Memory B cell (primary cell): ENCODE measurements around the gene GPC6.

Source experiments
- ATAC-seq: fragments of 150-1000 bp; cut with Tn5 transposase; 2 replicates; pipeline ENCODE4 v1.10.0; 2021; ENCODE audit warnings: low read depth, mild to moderate bottlenecking, moderate library complexity
- DNase-seq, 2 donors: peaks; one replicate each; pipeline ENCODE4 v3.0.0; 2022; ENCODE audit warnings: low spot score in 2 of 2
- H3K27ac Mint-ChIP-seq: one replicate; pipeline ENCODE4 v1.8.0; 2022; ENCODE audit warnings: mild to moderate bottlenecking, moderate library complexity, mixed read lengths
- H3K27me3 Mint-ChIP-seq: one replicate; pipeline ENCODE4 v1.8.0; 2022; ENCODE audit warnings: mixed read lengths
- H3K36me3 Mint-ChIP-seq: one replicate; pipeline ENCODE4 v1.8.0; 2022; ENCODE audit warnings: mild to moderate bottlenecking, mixed read lengths
- H3K4me1 Mint-ChIP-seq: one replicate; pipeline ENCODE4 v1.8.0; 2022; ENCODE audit warnings: mixed read lengths
- H3K4me3 Mint-ChIP-seq: one replicate; pipeline ENCODE4 v1.8.0; 2022; ENCODE audit warnings: mild to moderate bottlenecking, moderate library complexity, mixed read lengths
- H3K9me3 Mint-ChIP-seq: one replicate; pipeline ENCODE4 v1.8.0; 2022; ENCODE audit warnings: mixed read lengths

The GPC6 gene

GRCh38 chr13:93966267-93966936 lies 739.8 kb downstream of the GPC6 start:
- no peak for ATAC-seq

GRCh38 chr13:93967286-93967685 lies 740.7 kb downstream of the GPC6 start:
- Mint-ChIP-seq H3K27ac (no peak overlapping the region), H3K36me3 (no peaks in the 10 kb centered on the region), H3K4me3 (no peak overlapping the region), H3K9me3 (no peaks in the 10 kb centered on the region), H3K4me1 (no peaks in the 10 kb centered on the region), H3K27me3 (no peaks in the 10 kb centered on the region)
- DNase-seq (no peak), ATAC-seq (no peak)

More at GRCh38 chr13:93966267-93966936, 739.8 kb downstream of the GPC6 start:
- no peaks in the 10 kb centered on the region for H3K27me3 Mint-ChIP-seq
- H3K27ac Mint-ChIP-seq, result no peak overlapping the region
- H3K9me3 Mint-ChIP-seq, result no peaks in the 10 kb centered on the region
- no peak for DNase-seq
- H3K36me3 Mint-ChIP-seq, result no peaks in the 10 kb centered on the region
- no peaks in the 10 kb centered on the region for H3K4me1 Mint-ChIP-seq
- H3K4me3 Mint-ChIP-seq, result no peak overlapping the region

GRCh38 chr13:93975242-93975641 lies 748.6 kb downstream of the GPC6 start:
- H3K27me3 Mint-ChIP-seq, result no peaks in the 10 kb centered on the region
- no peaks in the 10 kb centered on the region for H3K4me1 Mint-ChIP-seq
- no peak overlapping the region for H3K4me3 Mint-ChIP-seq
- ATAC-seq (no peak), DNase-seq (no peak)
- no peak overlapping the region for H3K27ac Mint-ChIP-seq
- H3K36me3 Mint-ChIP-seq, result no peaks in the 10 kb centered on the region
- H3K9me3 Mint-ChIP-seq, result no peaks in the 10 kb centered on the region

GRCh38 chr13:93976528-93976927 lies 749.9 kb downstream of the GPC6 start:
- no peaks in the 10 kb centered on the region for H3K4me1 Mint-ChIP-seq
- H3K27me3 Mint-ChIP-seq, result peaks cover 1% of the 10 kb centered on the region
- H3K27ac Mint-ChIP-seq, result no peak overlapping the region
- no peak for DNase-seq
- H3K4me3 Mint-ChIP-seq, result no peak overlapping the region
- no peak for ATAC-seq
- H3K36me3 Mint-ChIP-seq, result no peaks in the 10 kb centered on the region
- peaks cover 2% of the 10 kb centered on the region for H3K9me3 Mint-ChIP-seq

- Mint-ChIP-seq H3K9me3 (peaks cover 3% of the 10 kb centered on the region), H3K27me3 (peaks cover 1% of the 10 kb centered on the region), H3K4me3 (no peak overlapping the region), H3K4me1 (no peaks in the 10 kb centered on the region), H3K27ac (no peak overlapping the region), H3K36me3 (no peaks in the 10 kb centered on the region)
- no peak for ATAC-seq
- no peak for DNase-seq
Measured at GRCh38 chr13:93977986-93978385, 751.4 kb downstream of the GPC6 start.

- Mint-ChIP-seq H3K27ac (no peak overlapping the region), H3K9me3 (peaks cover 3% of the 10 kb centered on the region), H3K27me3 (peaks cover 1% of the 10 kb centered on the region), H3K4me1 (no peaks in the 10 kb centered on the region), H3K36me3 (no peaks in the 10 kb centered on the region), H3K4me3 (no peak overlapping the region)
- no peak for ATAC-seq
- no peak for DNase-seq
Measured at GRCh38 chr13:93981426-93981977, 754.9 kb downstream of the GPC6 start.

GRCh38 chr13:93982179-93982918 lies 755.7 kb downstream of the GPC6 start:
- Mint-ChIP-seq H3K27ac (no peak overlapping the region), H3K36me3 (no peaks in the 10 kb centered on the region), H3K9me3 (peaks cover 3% of the 10 kb centered on the region), H3K4me1 (no peaks in the 10 kb centered on the region), H3K4me3 (no peak overlapping the region), H3K27me3 (peaks cover 1% of the 10 kb centered on the region)
- DNase-seq, result no peak
- no peak for ATAC-seq

GRCh38 chr13:93984052-93984451 lies 757.4 kb downstream of the GPC6 start:
- Mint-ChIP-seq H3K27ac (no peak overlapping the region), H3K36me3 (no peaks in the 10 kb centered on the region), H3K4me1 (no peaks in the 10 kb centered on the region), H3K27me3 (peaks cover 1% of the 10 kb centered on the region), H3K4me3 (no peak overlapping the region), H3K9me3 (peaks cover 5% of the 10 kb centered on the region)
- no peak for DNase-seq
- no peak for ATAC-seq

GRCh38 chr13:93984876-93985275 lies 758.3 kb downstream of the GPC6 start:
- peaks cover 1% of the 10 kb centered on the region for H3K27me3 Mint-ChIP-seq
- no peak overlapping the region for H3K27ac Mint-ChIP-seq
- no peak for ATAC-seq
- H3K36me3 Mint-ChIP-seq, result no peaks in the 10 kb centered on the region
- DNase-seq, result no peak
- H3K4me1 Mint-ChIP-seq, result no peaks in the 10 kb centered on the region
- peaks cover 5% of the 10 kb centered on the region for H3K9me3 Mint-ChIP-seq
- H3K4me3 Mint-ChIP-seq, result no peak overlapping the region

- H3K36me3 Mint-ChIP-seq, result no peaks in the 10 kb centered on the region
- DNase-seq (no peak), ATAC-seq (no peak)
- H3K4me3 Mint-ChIP-seq, result no peak overlapping the region
- peaks cover 2% of the 10 kb centered on the region for H3K9me3 Mint-ChIP-seq
- no peaks in the 10 kb centered on the region for H3K27me3 Mint-ChIP-seq
- no peak overlapping the region for H3K27ac Mint-ChIP-seq
- no peaks in the 10 kb centered on the region for H3K4me1 Mint-ChIP-seq
Measured at GRCh38 chr13:93987458-93987857, 760.9 kb downstream of the GPC6 start.

GRCh38 chr13:93991569-93991968 lies 765.0 kb downstream of the GPC6 start:
- ATAC-seq (no peak), DNase-seq (no peak)
- H3K27ac Mint-ChIP-seq, result no peak overlapping the region
- H3K36me3 Mint-ChIP-seq, result no peaks in the 10 kb centered on the region
- no peaks in the 10 kb centered on the region for H3K4me1 Mint-ChIP-seq
- no peak overlapping the region for H3K4me3 Mint-ChIP-seq
- H3K9me3 Mint-ChIP-seq, result peaks cover 2% of the 10 kb centered on the region
- no peaks in the 10 kb centered on the region for H3K27me3 Mint-ChIP-seq

- H3K36me3 Mint-ChIP-seq, result no peaks in the 10 kb centered on the region
- peaks cover 4% of the 10 kb centered on the region for H3K9me3 Mint-ChIP-seq
- ATAC-seq (no peak), DNase-seq (no peak)
- H3K4me3 Mint-ChIP-seq, result no peak overlapping the region
- H3K4me1 Mint-ChIP-seq, result no peaks in the 10 kb centered on the region
- no peak overlapping the region for H3K27ac Mint-ChIP-seq
- no peaks in the 10 kb centered on the region for H3K27me3 Mint-ChIP-seq
Measured at GRCh38 chr13:93996481-93996880, 769.9 kb downstream of the GPC6 start.

GRCh38 chr13:94006296-94006695 lies 779.7 kb downstream of the GPC6 start:
- DNase-seq, result no peak
- no peaks in the 10 kb centered on the region for H3K4me1 Mint-ChIP-seq

GRCh38 chr13:94007072-94007471 lies 780.5 kb downstream of the GPC6 start:
- DNase-seq (no peak), ATAC-seq (no peak)
- Mint-ChIP-seq H3K27me3 (no peaks in the 10 kb centered on the region), H3K27ac (no peak overlapping the region), H3K9me3 (no peaks in the 10 kb centered on the region), H3K4me1 (no peaks in the 10 kb centered on the region), H3K36me3 (no peaks in the 10 kb centered on the region), H3K4me3 (no peak overlapping the region)

More at GRCh38 chr13:94006296-94006695, 779.7 kb downstream of the GPC6 start:
- Mint-ChIP-seq H3K27me3 (no peaks in the 10 kb centered on the region), H3K27ac (no peak overlapping the region), H3K4me3 (no peak overlapping the region), H3K9me3 (peaks cover 2% of the 10 kb centered on the region), H3K36me3 (no peaks in the 10 kb centered on the region)
- no peak for ATAC-seq
